ENCODE results near the gene PDE1C.

PDE1C gene

DNA sequence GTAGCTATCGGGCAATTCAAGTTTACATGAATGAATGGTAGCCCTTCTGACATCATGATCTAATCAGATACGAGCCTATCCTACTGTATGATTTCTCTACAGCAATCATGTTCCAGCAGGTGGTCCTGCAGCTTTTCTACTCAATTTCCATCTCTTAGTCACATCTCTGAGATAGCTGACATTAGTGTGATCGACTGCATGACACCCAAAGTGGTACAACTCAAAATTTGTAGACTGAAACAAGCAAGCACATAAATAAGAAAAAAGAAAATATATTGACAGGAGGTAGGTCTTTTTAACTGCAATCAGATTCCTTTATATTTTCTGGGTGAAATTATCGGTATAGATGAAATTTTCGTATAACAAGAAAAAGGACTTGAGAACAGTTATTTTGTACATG is 251.2 kb downstream of the PDE1C start:
- no peak for DNase-seq

DNA sequence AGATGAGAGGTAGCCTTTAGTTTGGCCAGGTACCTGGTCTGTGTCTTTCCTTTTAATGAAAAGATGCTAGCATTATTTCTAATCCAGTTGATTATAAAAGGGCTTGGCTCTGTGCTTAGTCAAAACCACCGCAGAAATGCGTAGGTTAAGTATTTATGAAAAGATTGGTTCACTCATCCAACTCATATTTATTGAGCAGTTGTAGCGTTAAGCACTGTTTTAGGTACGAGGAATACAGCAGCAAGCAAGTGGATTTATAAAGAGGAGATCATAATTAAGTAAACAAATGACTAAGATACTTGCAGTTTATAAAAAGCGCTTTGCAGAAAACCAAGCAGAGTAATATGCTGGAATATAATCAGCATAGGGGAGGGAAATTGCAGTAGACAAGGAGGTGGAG is 253.4 kb downstream of the PDE1C start:
- DNase-seq = no peak

DNA sequence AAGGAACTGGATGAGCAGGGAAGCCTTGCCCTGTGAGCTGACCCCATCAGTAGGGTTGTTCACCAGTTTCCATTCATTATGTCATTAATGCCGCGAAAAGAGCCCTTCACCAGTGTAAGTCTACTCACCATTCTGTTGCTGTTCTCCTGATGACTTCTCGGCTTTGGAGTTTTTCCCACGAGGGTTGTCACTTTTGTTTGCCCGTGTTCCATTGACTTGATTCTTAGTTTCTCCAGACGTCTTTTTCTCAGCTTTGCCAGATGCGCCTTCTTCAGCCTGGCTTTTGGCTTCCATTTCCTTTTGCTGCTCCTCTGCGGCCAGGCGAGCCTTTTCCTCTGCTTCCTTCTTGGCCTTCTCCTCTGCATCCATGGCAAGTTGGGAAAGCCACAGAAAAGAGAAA is 254.4 kb downstream of the PDE1C start:
- no peak for DNase-seq

DNA sequence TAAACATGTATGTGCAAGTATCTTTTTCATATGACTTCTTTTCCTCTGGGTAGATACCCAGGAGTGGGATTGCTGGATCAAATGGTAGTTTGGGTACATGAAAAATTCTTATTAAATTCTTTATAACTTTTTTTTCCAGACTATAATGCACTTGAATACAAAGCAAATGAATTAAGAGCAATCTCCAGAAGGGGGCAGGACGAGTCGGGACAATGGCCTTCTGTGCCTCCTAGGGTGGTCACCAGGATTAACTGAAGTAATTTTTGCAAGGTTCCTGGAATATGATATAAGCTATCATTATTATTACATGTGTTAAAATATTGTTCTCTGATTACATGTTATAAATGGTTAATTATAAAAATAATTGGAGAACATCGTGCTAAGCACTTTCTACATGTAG is 256.0 kb downstream of the PDE1C start:
- no peak for DNase-seq

DNA sequence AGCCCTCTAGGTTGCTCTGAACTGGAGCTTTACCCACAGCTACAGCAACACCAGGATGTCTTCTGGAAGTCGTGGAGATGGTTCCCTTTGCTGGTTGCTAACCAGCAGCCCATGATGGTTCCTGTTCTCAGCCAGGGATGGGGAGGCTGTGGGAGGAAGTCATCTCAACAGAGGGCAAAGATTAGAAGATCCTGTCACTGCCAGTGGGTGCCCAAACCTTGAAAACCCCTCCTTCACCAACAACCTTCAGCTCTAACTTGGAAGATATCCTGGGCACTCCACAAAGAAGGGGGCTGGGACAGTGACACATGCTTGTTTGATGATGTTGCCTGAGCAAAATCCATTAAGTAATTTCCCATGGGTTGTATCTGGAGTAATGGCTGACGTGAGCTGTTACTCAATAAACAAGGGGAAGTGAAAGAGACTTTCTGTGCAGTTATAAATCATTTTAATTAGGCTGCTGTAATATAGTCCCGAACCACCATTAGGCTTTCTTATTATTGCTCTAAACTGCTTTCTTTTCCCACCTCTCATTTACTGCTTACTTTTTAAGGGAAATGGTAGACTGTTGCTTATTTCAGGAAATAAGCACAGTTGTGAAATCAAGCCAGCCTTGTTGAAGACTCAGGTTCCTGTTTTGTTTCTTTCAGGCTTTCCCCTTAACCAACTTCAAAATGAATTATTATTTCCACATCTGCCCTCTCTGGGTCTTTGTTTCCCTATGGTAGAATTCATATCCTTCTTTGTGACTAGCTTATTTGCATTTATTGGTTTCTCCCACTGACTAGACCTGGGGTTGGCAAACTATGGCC is 258.4 kb downstream of the PDE1C start:
- no peak for DNase-seq

DNA sequence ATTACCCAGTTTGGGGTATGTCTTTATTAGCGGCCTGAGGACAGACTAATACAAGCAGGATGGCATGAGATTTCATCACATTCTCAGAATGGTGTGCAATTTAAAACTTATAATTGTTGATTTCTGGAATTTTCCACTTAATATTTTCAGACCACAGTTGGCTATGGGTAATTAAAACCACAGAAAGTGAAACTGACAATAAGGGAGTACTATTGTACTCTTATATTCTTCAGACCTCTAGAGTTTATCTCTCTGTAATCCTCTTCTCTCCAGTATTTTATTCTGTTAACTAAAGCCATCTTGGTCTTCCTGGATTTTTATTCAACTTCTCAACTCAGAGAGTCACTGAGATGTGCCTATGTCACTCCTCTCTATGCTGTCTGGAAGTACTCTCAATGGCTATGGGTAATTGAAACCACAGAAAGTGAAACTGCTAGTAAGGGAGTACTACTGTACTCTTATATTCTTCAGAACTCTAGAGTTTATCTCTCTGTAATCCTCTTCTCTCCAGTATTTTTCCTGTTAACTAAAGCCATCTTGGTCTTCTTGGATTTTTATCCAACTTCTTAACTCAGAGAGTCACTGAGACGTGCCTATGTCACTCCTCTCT is 264.9 kb downstream of the PDE1C start:
- DNase-seq = no peak

DNA sequence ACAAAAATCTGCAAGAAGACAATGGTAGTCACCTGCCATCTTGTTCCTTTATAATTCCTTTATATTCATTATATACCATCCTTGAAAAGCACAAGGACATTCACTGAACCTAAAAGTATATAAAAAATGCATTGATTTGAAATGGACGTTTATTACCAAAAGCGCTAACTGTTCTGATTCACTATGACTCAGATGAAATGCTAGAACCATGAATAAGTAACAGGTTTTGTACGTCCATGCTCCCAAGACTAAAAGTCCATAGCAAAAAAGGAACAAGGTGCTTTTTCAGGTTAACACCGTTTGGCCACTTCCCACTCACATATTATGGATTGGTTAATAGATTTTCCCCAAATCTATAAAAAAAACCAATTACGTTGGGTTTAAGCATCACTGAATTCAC is 273.8 kb downstream of the PDE1C start:
- DNase-seq = no peak

DNA sequence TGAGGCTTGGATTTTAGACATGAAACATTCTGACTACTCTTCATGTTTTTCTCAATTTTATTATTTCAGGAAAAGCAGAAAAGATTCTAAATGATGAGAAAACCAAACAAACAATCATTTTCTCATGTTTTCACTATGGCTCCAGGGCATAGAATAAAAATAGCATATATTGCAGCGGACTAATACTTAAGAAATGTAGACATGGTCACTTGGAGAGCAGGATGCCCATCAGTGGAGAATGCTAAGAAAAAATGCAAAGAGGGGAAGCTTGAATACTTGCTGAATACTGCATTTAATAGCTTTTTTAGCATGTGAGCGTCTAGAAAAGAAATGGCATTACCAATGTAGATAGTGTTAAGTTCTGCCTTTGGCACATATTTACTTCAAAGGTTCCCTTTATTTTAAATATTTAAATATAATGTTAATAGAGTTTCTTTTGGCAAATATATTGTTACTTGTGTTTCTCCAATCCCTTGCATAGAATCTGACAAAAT is 275.3 kb downstream of the PDE1C start:
- DNase-seq = no peak

DNA sequence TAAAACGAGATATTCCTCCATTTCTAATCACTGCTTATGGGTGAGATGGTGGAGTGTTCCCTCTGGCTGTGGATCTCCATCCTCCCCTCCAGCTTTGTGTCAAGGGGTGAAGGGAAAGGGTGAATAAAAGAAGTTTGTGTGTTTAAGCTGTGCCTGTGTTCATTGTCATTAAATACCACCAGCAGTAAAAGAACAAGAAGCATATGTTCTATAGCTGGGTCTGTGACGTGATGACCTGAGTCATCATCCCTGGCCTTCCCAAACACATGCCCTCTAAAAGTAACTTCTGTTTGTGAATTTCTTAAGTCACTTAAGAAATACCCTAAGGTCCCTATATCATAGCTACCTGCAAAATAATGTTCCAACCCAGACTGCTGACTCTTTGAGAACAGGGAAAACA is 278.3 kb downstream of the PDE1C start:
- DNase-seq = no peak

DNA sequence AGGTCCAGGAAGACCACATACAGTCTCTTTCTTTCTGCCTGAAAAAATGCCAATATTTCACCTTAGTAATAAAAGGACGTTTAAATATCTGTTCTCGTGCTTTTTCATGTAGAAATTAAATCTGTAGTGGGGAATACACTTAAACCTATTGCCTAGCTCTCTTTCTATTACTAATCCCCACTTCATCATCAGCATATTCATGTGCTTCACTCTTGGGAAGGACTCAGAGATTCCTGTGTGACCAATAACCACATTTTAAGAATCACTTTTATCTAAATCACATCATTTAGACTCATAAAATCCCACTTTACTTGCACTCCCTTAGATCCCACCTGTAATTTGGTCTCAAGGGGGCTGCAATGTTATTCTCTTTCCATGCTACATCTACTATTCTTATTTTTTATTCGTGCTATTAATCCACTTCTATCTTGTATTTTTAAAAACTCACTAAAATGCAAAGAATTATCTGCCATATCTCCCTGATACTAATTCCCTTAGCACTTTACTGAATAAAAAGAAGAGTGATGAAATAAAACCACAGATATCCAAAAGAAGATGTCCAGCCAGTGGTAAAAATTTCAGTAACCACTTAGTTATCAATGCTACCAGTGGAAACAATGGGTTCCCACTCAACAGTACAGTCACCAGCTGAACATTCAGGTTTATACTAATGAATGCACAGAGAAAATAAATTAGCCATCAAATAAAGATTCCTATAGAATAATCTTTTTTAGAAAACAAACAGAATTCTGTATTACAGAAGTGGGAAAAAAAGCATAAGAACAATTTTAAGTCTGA is 281.1 kb downstream of the PDE1C start:
- DNase-seq = no peak

DNA sequence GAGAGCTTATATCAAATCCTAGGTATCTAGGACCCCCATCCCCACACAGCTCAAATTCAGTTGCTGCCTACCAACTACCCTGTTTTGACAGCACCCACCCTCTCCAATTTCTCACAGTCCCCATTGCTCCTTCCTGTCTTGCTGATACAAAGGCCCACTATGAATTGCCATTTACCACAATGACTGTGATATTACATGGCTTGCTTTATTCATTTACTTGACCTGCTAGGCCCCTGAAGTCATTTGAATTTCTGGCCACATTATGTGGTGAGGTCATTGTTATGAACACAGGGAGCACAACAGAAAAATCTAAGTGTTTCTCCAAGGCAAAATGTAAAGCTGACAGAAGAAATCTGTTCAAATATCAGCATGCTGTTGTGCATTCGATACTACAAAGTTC is 281.8 kb downstream of the PDE1C start:
- DNase-seq = no peak

DNA sequence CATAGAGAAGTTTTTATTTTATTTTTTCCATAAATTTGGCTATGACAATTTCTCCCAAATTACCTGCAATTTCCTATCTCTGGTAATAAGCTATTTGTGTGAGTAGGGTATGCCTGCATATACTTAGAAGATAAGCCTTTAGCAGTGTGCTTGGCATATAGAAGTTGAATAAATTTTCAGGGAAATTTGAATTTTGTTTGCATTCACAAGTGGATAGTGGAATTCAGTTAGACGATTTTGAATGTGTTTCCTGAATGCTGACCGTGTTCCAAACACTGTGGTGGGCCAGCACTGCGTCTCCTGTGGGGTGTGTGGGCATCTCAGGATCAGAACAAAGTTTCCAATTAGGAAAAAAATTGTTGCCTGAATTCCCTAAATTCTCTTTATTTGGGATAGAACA is 283.9 kb downstream of the PDE1C start:
- DNase-seq = no peak

DNA sequence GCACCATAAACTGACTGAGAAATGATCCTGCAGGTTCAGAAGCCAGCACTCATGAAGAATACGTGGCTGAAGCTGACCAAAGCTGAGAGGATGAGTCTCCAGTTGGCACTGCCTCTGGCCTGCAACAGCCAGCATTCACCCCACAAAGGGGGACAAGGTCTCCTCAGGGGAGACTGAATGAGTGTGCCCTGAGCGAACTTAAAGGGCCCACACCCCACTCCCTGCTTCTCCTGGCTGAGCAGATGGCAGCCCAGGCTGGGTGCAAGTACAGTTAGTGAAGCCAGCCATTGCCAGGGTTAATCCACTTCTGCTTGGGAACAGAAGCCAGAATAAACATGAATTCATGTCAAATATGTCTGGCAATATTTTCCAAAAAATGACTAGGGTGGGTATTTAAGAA is 285.1 kb downstream of the PDE1C start:
- no peak for DNase-seq

DNA sequence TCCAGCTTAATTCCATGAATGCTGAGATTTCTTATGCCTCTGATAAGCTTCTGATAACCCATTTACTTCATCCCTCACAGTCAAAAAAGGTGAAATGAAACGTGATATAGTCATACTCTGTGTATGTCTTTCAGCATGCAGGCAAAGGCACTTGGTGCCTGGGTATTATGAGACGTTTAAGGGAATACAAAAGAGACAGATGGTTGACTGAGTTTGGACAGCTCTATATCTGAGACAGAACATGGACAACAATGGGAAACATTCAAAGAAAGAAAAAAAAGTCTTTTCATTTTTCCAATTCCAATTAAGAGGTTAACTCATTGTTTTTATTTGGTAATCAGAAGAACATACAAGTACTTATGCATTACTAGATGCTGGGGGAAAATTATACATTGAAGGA is 287.0 kb downstream of the PDE1C start:
- no peak for DNase-seq

DNA sequence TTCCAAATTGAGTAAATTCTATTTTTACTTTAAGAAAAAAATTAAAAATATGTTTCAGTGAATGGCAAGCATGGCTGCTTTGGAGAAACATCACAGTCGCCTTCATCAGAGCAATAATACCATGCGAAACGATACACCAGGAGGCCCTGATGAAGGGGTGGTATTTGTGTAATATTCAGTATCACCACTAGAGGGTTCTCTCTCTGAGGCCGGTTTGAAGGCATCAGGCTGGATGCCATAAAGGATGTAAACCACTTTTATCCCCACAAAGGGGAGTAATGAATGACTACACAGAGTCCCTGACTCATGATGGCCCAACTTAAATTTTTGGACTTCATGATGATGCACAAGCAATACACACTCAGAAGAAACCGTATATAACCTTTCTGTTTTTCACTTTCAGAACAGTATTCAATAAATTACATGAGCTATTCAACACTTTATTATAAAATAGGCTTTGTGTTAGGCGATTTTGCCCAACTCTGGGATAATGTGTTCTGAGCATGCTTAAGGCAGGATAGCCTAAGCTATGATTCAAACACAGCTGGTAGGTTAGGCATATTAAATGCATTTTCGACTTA is 287.7 kb downstream of the PDE1C start:
- DNase-seq = peak; percentile 26

DNA sequence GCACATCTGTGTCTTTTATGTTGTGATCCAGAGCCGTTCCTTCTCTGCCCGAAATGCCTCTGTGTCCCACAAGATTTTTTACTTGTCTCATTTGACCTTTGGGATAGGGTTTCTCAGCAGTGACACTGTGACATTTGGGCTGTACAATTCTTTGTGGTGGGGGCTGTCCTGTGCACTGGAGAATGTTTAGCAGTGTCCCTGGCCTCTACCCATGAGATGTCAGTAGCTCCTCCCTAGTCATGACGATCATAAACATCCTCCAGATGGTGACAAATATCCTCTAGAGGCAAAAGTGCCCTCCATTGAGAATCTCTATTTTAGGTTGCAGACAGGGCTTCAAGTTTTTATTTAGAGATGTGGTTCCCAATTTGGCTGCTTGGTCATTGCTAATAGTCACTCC is 291.9 kb downstream of the PDE1C start:
- no peak for DNase-seq

DNA sequence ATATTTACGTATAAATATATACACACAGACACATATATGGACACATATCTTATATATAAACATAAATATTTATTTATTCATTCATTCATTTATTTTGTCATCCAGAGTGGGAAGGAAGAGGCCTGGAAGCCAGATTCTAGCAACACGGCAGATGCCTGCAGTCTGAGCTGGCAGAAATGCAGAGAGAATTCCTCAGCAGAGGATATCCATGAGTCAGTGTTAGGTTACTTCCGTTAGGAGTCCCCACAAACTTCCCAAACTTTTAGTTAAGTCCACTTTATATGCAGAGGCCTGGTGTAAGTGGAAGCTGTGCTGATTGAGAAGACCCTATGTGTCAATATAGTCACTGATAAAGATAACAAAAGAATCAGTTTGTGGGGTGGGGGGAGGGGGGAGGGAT is 293.6 kb downstream of the PDE1C start:
- no peak for DNase-seq

DNA sequence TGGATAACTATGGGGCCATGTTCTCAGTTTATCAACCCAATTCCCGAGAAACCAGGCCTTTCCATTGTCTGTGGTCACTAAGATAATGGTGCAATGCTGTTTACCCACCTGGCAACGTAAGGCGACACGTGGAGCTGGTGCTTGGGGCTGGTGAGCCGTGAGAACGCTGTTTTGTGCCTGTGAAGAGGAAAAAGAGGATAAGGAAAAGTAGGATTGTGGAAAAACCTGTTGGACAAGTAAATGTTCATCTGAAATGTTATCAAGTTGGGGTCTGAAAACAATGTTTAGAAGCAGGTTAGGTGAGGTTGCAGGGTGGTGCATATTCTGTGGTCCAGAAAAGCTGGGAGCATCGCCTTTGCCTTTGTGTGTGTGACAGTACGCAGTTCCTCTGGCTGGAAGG is 294.7 kb downstream of the PDE1C start:
- peak; percentile 68 for DNase-seq

DNA sequence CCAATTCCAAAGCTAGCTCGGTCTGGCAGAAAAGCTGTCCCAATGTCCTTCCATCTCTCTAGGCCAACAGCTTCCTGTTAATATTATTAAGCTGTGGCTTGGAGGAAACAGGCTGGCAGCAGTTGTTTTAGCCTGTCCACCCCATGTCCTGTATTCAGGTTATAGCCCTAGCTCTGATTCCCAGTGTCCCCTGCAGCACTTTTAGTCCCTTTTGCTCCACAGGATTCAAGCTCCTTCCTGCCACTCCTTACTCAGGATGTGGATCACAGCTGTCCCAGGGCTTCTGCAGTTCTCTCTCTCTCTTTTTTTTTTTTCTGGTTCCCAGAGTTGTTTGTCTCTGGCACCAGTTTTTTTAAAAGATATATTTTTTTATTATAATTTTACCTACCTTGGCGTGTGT is 298.0 kb downstream of the PDE1C start:
- DNase-seq = no peak

DNA sequence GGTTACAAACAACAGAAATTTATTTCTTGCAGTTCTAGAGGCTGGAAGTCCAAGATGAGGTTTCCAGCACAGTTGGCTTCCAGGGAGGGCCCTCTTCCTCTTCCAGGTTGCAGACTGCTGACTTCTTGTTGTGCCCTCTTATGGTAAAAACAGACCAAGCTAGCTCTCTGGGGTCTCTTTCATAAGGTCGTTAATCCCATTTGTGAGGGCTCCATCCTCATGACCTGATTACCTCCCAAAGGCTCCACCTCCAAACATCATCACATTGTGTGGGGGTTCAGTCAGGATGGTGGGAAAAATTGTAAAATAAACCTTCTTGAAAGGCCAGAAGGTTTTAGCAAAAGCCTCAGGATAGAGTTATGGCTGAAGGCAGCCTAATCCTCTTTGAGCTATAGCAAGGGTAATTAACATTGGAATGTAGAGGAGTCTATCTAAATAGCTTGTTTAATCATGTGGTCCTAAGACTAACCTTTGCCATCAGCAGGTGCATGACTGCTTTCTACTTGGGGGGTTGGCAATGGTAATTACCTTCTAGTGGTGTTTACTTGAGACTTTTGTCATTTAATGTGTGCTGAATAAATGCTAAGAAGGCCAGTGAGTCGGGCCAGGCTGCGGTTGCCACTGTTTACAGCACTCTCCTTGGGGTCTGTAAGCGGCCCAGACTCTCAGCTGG is 302.4 kb downstream of the PDE1C start:
- DNase-seq = no peak

DNA sequence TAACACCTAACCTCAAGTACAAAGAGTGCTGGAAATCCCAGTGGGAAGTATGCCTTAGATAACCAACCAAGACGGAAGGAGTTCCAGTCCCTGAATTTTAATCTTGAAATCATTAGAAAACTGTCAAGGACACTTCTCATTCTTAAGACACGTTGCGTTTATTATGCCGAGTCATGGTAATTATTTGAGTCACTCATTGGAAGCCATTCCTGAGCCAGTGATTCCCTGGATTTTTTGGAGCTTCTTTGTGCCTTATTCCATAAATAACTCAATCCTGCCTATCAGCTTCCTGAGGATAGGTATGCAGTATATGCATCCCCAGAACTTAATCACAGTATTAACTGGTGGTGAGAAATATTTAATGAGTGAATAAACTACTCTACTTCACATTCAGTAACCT is 305.7 kb downstream of the PDE1C start:
- DNase-seq = no peak

DNA sequence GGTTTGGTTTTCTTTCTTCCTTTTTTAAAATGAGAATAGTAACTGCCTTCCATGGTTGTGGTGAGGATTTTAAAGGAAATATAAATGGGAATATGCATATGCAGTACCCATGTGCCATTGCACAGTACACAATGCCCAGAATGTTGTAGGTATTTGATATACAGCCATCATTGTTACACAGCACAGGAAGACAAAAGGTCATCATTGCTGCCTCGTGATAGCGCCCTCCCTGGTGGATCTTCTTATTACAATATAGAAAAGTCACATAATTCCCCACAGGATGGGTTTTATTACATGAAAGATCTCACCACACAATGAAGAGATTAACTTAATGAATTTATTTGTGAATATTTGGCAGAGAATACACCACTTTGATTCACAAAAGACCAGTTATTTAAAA is 306.7 kb downstream of the PDE1C start:
- DNase-seq = no peak

DNA sequence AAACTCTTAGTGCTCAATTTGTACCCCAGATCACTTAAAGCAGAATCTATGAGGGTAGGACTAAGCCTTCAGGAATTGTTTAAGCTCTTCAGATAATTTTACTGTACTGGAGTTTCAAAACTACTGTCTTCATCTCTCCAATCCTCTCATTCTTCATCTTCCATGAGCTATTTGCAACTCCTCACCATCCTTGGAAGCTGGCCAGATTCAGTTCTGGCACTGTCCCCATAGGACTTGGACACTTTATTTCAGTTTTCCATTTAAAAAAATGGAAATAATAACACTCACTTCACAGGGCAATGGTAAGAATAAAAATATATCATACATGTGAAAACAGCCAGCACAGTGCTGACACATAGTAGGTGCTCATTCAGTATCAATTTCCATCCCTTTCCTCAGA is 308.6 kb downstream of the PDE1C start:
- no peak for DNase-seq
